GM23338 (cell line): Measurements from ENCODE around the gene COPA. TPM values are rescaled to one million over a fixed set of nuclear protein-coding genes. Genes with fewer than 3 reads are reported as not detected.
A peak's percentile ranks its signal among the peaks of the same experiment; 100 is the strongest.

Experiments used
- ATAC-seq: fragments of 200-7000 bp; cut with Tn5 transposase; 3 replicates; pipeline ENCODE4 v1.9.1; 2020
- DNase-seq: peaks from one replicate; pipeline ENCODE4 v3.0.0-alpha.2; 2015; ENCODE audit warnings: low spot score
- H2AFZ ChIP-seq: fragments of 200-600 bp; sonication (generic); 2 replicates; pipeline ENCODE4 v1.8.0; 2016; ENCODE audit warnings: antibody characterized with exemption, mild to moderate bottlenecking, moderate library complexity
- H3F3A ChIP-seq: fragments of 200-600 bp; sonication (generic); replicated peaks from 2 replicates; pipeline ENCODE4 v1.8.0; 2017; ENCODE audit warnings: antibody characterized with exemption, mixed run types, low read depth
- H3K27ac ChIP-seq: fragments of 200-600 bp; sonication (generic); 2 replicates; pipeline ENCODE4 v1.6.1; 2016; ENCODE audit warnings: low read depth
- H3K27me3 ChIP-seq: fragments of 200-600 bp; sonication (generic); 2 replicates; pipeline ENCODE4 v1.8.0; 2016; ENCODE audit warnings: mild to moderate bottlenecking, mixed run types, moderate library complexity; ENCODE audit not compliant: insufficient read depth
- H3K36me3 ChIP-seq: fragments of 200-600 bp; sonication (generic); 2 replicates; pipeline ENCODE4 v1.8.0; 2016; ENCODE audit warnings: mild to moderate bottlenecking; ENCODE audit not compliant: insufficient read depth
- H3K4me1 ChIP-seq: fragments of 200-600 bp; sonication (generic); 2 replicates; pipeline ENCODE4 v1.8.0; 2016; ENCODE audit warnings: mild to moderate bottlenecking, moderate library complexity; ENCODE audit not compliant: insufficient read depth
- H3K4me2 ChIP-seq: fragments of 200-600 bp; sonication (generic); 2 replicates; pipeline ENCODE4 v1.7.1; 2017; ENCODE audit warnings: mixed run types
- H3K4me3 ChIP-seq: fragments of 200-600 bp; sonication (generic); 2 replicates; pipeline ENCODE4 v1.6.1; 2016; ENCODE audit warnings: mixed run types
- H3K79me2 ChIP-seq: fragments of 200-600 bp; sonication (generic); replicated peaks from 2 replicates; pipeline ENCODE4 v1.8.0; 2017; ENCODE audit warnings: mild to moderate bottlenecking; ENCODE audit not compliant: insufficient read depth
- H3K9me2 ChIP-seq: fragments of 200-600 bp; sonication (generic); 2 replicates; pipeline ENCODE4 v1.8.0; 2017; ENCODE audit not compliant: insufficient read depth
- H4K20me1 ChIP-seq: fragments of 200-600 bp; sonication (generic); replicated peaks from 2 replicates; pipeline ENCODE4 v1.8.0; 2017; ENCODE audit warnings: mild to moderate bottlenecking; ENCODE audit not compliant: insufficient read depth
- H3K27ac Mint-ChIP-seq: 2 replicates; pipeline ENCODE4 v1.8.0; 2020; ENCODE audit warnings: inconsistent platforms, mild to moderate bottlenecking, moderate library complexity, mixed read lengths
- H3K27me3 Mint-ChIP-seq: 3 replicates; pipeline ENCODE4 v1.8.0; 2022; ENCODE audit warnings: low read depth, mild to moderate bottlenecking, moderate library complexity, mixed read lengths, inconsistent platforms; ENCODE audit not compliant: insufficient read depth, poor library complexity
- H3K36me3 Mint-ChIP-seq: 3 replicates; pipeline ENCODE4 v1.8.0; 2021; ENCODE audit warnings: low read depth, mild to moderate bottlenecking, inconsistent platforms, moderate library complexity, mixed read lengths
- H3K4me1 Mint-ChIP-seq: 3 replicates; pipeline ENCODE4 v1.8.0; 2020; ENCODE audit warnings: mild to moderate bottlenecking, inconsistent platforms, mixed read lengths
- H3K4me3 Mint-ChIP-seq: 3 replicates; pipeline ENCODE4 v1.8.0; 2021; ENCODE audit warnings: moderate library complexity, mild to moderate bottlenecking, inconsistent platforms, mixed read lengths
- H3K9me3 Mint-ChIP-seq: 3 replicates; pipeline ENCODE4 v1.8.0; 2020; ENCODE audit warnings: moderate library complexity, mild to moderate bottlenecking, inconsistent platforms, mixed read lengths
- CREB1 ChIP-seq: fragments of 250-450 bp; sonication (Bioruptor Pico); IDR thresholded peaks from 2 replicates; pipeline ENCODE4 v1.5.0; 2020; ENCODE audit warnings: low read depth, mild to moderate bottlenecking, moderate library complexity
- CTCF ChIP-seq, 2 experiments: fragments of 200-600 bp in 1 of 2; sonication (generic) in 1 of 2; conservative IDR thresholded peaks; 2 replicates each; pipeline versions ENCODE4 v1.5.1 to v1.6.1; 2016 to 2017; ENCODE audit warnings: antibody characterized with exemption in 2 of 2, low read depth in 2 of 2, mild to moderate bottlenecking in 2 of 2, moderate library complexity in 1 of 2
- ETS1 ChIP-seq: IDR thresholded peaks from 2 replicates; pipeline ENCODE4 v1.6.1; 2016; ENCODE audit warnings: antibody characterized with exemption
- JUNB ChIP-seq: IDR thresholded peaks from one replicate; pipeline ENCODE4 v1.6.1; 2016; ENCODE audit warnings: antibody characterized with exemption; ENCODE audit not compliant: unreplicated experiment
- STAT1 ChIP-seq: IDR thresholded peaks from one replicate; pipeline ENCODE4 v1.6.1; 2016; ENCODE audit warnings: antibody characterized with exemption; ENCODE audit not compliant: unreplicated experiment
- ZNF331 ChIP-seq: fragments of 250-450 bp; sonication (Bioruptor Pico); IDR thresholded peaks from 2 replicates; pipeline ENCODE4 v1.5.0; 2020; ENCODE audit warnings: low read depth, mild to moderate bottlenecking, moderate library complexity
- ZNF462 ChIP-seq: fragments of 250-450 bp; sonication (Bioruptor Pico); IDR thresholded peaks from 2 replicates; pipeline ENCODE4 v1.5.0; 2020; ENCODE audit warnings: mild to moderate bottlenecking, moderate library complexity
- polyA plus RNA-seq: library from polyadenylated mRNA; unstranded; fragments of >200 nt; fragmentation: Nextera tagmentation; extraction: Ambion mirVana; gene quantifications from 2 replicates; pipeline ENCODE4 v1.2.1, GENCODE V29; 2016
- total RNA-seq: library from RNA; depleted of rRNA; stranded (reverse); fragments of >200 nt; shearing (Covaris generic); gene quantifications from 2 replicates; pipeline ENCODE4 v1.2.3, GENCODE V29; 2014

The COPA gene
- total and polyA plus RNA-seq, 2 experiments from 2014 or later: 58.2 to 87.1 TPM

GRCh38 chr1:160357286-160358002 lies 14.4 kb upstream of the COPA start:
- H3K9me3 Mint-ChIP-seq: no peaks in the 10 kb centered on the region
- Histone ChIP-seq H3K36me3 (peaks cover 37% of the 10 kb centered on the region), H4K20me1 (no peaks in the 10 kb centered on the region), H3K4me3 (no peak overlapping the region), H3F3A (no peaks in the 10 kb centered on the region), H2AFZ (no peak overlapping the region), H3K9me2 (no peaks in the 10 kb centered on the region), H3K4me2 (no peak overlapping the region), H3K4me1 (peaks cover 8% of the 10 kb centered on the region), H3K79me2 (no peaks in the 10 kb centered on the region), H3K27ac (no peak overlapping the region), H3K27me3 (no peaks in the 10 kb centered on the region)
- no peak for TF ChIP-seq CREB1 (CRISPR knock-in tag)
- H3K27ac Mint-ChIP-seq: no peak overlapping the region
- H3K4me1 Mint-ChIP-seq: peaks cover 16% of the 10 kb centered on the region
- DNase-seq: no peak
- peaks cover 3% of the 10 kb centered on the region for H3K27me3 Mint-ChIP-seq
- H3K4me3 Mint-ChIP-seq: no peak overlapping the region
- ATAC-seq: no peak
- peaks cover 80% of the 10 kb centered on the region for H3K36me3 Mint-ChIP-seq

GRCh38 chr1:160354388-160354985 lies 11.4 kb upstream of the COPA start:
- Mint-ChIP-seq H3K4me3 (no peak overlapping the region; the same call in 2 of the 3 replicates), H3K9me3 (no peaks in the 10 kb centered on the region), H3K36me3 (peaks cover 92% of the 10 kb centered on the region), H3K27me3 (peaks cover 2% of the 10 kb centered on the region), H3K27ac (no peak overlapping the region; the same call in 1 of the 2 replicates), H3K4me1 (no peaks in the 10 kb centered on the region)
- peak; percentile 98 for ATAC-seq
- DNase-seq: peak; percentile 73
- no peak overlapping the region for H3K4me3 ChIP-seq
- no peak overlapping the region for H3K4me2 ChIP-seq
- H3K36me3 ChIP-seq: peaks cover 42% of the 10 kb centered on the region
- no peaks in the 10 kb centered on the region for H3K4me1 ChIP-seq
- H3K27me3 ChIP-seq: no peaks in the 10 kb centered on the region
- H4K20me1 ChIP-seq: no peaks in the 10 kb centered on the region; the same call in 1 of the 2 replicates
- H2AFZ ChIP-seq: no peak overlapping the region
- H3K79me2 ChIP-seq: no peaks in the 10 kb centered on the region
- no peaks in the 10 kb centered on the region for H3F3A ChIP-seq
- no peaks in the 10 kb centered on the region for H3K9me2 ChIP-seq
- peak; percentile 89 to 92 for TF ChIP-seq CTCF (conservative IDR thresholded peaks at IDR 0.05; ENCODE audit: low read depth in 2 of 2)
- TF ChIP-seq ETS1: no peak
- TF ChIP-seq ZNF331 (CRISPR knock-in tag): no peak
- TF ChIP-seq JUNB: no peak
- TF ChIP-seq STAT1: no peak
- TF ChIP-seq ZNF462 (CRISPR knock-in tag): no peak
- no peak overlapping the region for H3K27ac ChIP-seq
